ENCODE results near the gene RNLS. TPM values are rescaled to one million over a fixed set of nuclear protein-coding genes. Genes with fewer than 3 reads are reported as not detected.

RNLS gene
- total and polyA plus RNA-seq, 2 of the 8 experiments (the other 6 are each of a cell fraction or from before 2014, with no cell fraction given) = 7.5 to 12.7 TPM

DNA sequence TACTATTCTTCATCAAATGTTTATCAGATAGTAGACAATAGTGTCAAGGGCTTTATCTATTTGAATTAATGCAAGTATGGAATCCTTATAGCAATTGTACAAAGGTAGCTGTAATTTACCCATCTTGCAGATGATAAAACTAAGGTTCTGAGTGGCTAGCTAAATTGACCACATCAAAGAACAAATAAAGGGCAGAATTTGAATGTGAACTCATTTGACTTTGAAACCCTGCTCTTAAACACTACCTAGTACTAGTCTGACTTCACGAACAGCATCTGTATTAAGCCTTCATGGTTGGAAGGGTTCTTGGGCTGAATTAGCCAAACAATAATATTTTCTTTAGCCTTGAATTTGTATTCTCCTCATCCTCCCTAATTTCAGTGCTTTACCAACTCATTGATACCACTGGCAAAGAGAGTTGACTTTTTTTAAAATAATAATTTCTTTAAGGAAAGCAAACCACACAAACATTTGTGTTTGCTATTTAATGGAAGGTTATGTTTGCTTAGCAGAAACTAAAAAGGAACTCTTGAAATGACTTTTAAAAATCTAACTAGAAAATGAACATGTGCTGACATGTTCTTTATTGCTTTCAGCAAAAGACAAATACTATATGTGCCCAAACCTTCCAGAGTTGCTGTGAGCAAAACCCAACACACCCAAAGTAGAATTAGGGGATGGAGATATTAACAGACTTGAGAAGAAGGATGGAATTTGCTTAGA is 322.6 kb downstream of the RNLS start:
- ChIA-PET POLR2A (ENCODE audit: partially characterized antibody) (no interaction called here), CTCF (ENCODE audit: partially characterized antibody) (interaction anchor here (0.6 to 1.1 kb wide), 2 partner anchors 8 to 306 kb away, joined by 3 to 4 read pairs; no protein-coding TSS in a partner anchor)
- no peak overlapping the region for H3K56ac ChIP-seq (replicated peaks; ENCODE audit: insufficient read length, low read depth, low read length)
- no peak overlapping the region for H3K4me2 ChIP-seq (ENCODE audit: insufficient read depth in 1 of 2, low read depth in 2 of 2, low read length in 2 of 2)
- H3K79me2 ChIP-seq (ENCODE audit: control insufficient read depth in 1 of 2, insufficient read depth in 2 of 2, low read length in 2 of 2) = no peaks in the 10 kb centered on the region
- H2AK5ac ChIP-seq (ENCODE audit: low read depth, low read length) = no peak overlapping the region
- H2BK120ac ChIP-seq (replicated peaks; ENCODE audit: low read depth, low read length) = no peak overlapping the region
- WGBS, 2 experiments (ENCODE audit: extremely low coverage in 1 of 2, insufficient coverage in 1 of 2, insufficient read length in 1 of 2, insufficient replicate concordance in 2 of 2, low coverage in 1 of 2, low lambda C conversion rate in 2 of 2, missing lambda C conversion rate in 1 of 2) = 87% methylated on average over 1 of the region's 1 CpG; no CpG with 5 or more reads in 1 of the 2 experiments
- no peaks in the 10 kb centered on the region for H3K79me1 ChIP-seq (ENCODE audit: low read depth, low read length)
- DNase-seq (ENCODE audit: low read depth in 1 of 2, low spot score in 2 of 2) (no peak), FAIRE-seq (no peak)
- no peaks in the 10 kb centered on the region for H3K4me1 ChIP-seq (replicated peaks in 1 of 4; ENCODE audit: control insufficient read depth in 3 of 4, insufficient read depth in 4 of 4, low read length in 3 of 4)
- no peaks in the 10 kb centered on the region for H3K27me3 ChIP-seq (replicated peaks in 1 of 4; ENCODE audit: control insufficient read depth in 3 of 4, extremely low read depth in 1 of 4, insufficient read depth in 3 of 4, low read length in 3 of 4)
- no peak overlapping the region for H3K9ac ChIP-seq (replicated peaks in 1 of 4; ENCODE audit: extremely low read depth in 1 of 4, low read depth in 3 of 4, low read length in 3 of 4)
- no peak overlapping the region for H2BK12ac ChIP-seq (ENCODE audit: low read depth, low read length)
- no peak overlapping the region for H2BK5ac ChIP-seq (ENCODE audit: low read depth, low read length)
- H3K18ac ChIP-seq (ENCODE audit: extremely low read depth, low read length) = no peak overlapping the region
- no peak overlapping the region for H4K5ac ChIP-seq (ENCODE audit: insufficient read length, low read depth, low read length)
- no peak overlapping the region for H4K91ac ChIP-seq (replicated peaks; ENCODE audit: insufficient read length, low read length)
- no peaks in the 10 kb centered on the region for H3K36me3 ChIP-seq (ENCODE audit: control insufficient read depth in 2 of 4, insufficient read depth in 4 of 4, low read length in 3 of 4)
- no peak overlapping the region for H3K4me3 ChIP-seq (ENCODE audit: extremely low read depth in 1 of 4, insufficient read depth in 2 of 4, low read depth in 3 of 4, low read length in 4 of 4)
- no peak overlapping the region for H3K14ac ChIP-seq (ENCODE audit: insufficient read length)
- H3K4ac ChIP-seq (replicated peaks; ENCODE audit: insufficient read length, low read depth, low read length) = no peak overlapping the region
- no peak overlapping the region for H4K8ac ChIP-seq (ENCODE audit: extremely low read depth, insufficient read depth, low read length)
- no peaks in the 10 kb centered on the region for H3K23me2 ChIP-seq (ENCODE audit: low read depth, low read length)
- H4K20me1 ChIP-seq (replicated peaks in 1 of 2; ENCODE audit: control insufficient read depth in 1 of 2, insufficient read depth in 2 of 2, low read length in 2 of 2) = no peaks in the 10 kb centered on the region
- no peak overlapping the region for H3K23ac ChIP-seq (ENCODE audit: insufficient read length)
- no peak overlapping the region for H2BK15ac ChIP-seq (ENCODE audit: low read length)
- no peak overlapping the region for H2BK20ac ChIP-seq (ENCODE audit: low read length)
- H3K9me3 ChIP-seq (ENCODE audit: insufficient read depth in 2 of 2, low read depth in 1 of 2, low read length in 1 of 2) = no peaks in the 10 kb centered on the region
- H2AFZ ChIP-seq (ENCODE audit: low read length) = no peak overlapping the region
- no peak overlapping the region for H3K27ac ChIP-seq (ENCODE audit: low read depth, low read length)
- TF ChIP-seq, protein P1, sequence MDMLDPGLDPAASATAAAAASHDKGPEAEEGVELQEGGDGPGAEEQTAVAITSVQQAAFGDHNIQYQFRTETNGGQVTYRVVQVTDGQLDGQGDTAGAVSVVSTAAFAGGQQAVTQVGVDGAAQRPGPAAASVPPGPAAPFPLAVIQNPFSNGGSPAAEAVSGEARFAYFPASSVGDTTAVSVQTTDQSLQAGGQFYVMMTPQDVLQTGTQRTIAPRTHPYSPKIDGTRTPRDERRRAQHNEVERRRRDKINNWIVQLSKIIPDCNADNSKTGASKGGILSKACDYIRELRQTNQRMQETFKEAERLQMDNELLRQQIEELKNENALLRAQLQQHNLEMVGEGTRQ (IDR thresholded peaks at IDR 0.05; ENCODE audit: low read length) = no peak
- TF ChIP-seq RXRA (IDR thresholded peaks at IDR 0.05; ENCODE audit: insufficient read depth, low read depth, low read length) = no peak
- TF ChIP-seq TEAD4 (IDR thresholded peaks at IDR 0.05; ENCODE audit: low read depth, low read length) = no peak
- TF ChIP-seq BRCA1 (IDR thresholded peaks at IDR 0.05; ENCODE audit: low read depth, low read length) = no peak
- no peak for TF ChIP-seq SP1 (IDR thresholded peaks at IDR 0.05; ENCODE audit: low read depth, low read length)
- TF ChIP-seq CBX5 (IDR thresholded peaks at IDR 0.05; ENCODE audit: low read depth, low read length) = no peak
- TF ChIP-seq NANOG (IDR thresholded peaks at IDR 0.05; ENCODE audit: insufficient read depth, low read depth, low read length, poor library complexity, severe bottlenecking) = no peak
- no peak for TF ChIP-seq BCL11A (IDR thresholded peaks at IDR 0.05; ENCODE audit: low read depth in 2 of 2, low read length in 2 of 2)
- TF ChIP-seq SP2 (IDR thresholded peaks at IDR 0.05; ENCODE audit: low read length) = no peak
- TF ChIP-seq SIN3A (conservative IDR thresholded peaks at IDR 0.05 in 1 of 2, IDR thresholded peaks at IDR 0.05 in 1 of 2; ENCODE audit: low read depth in 1 of 2, low read length in 2 of 2) = no peak
- TF ChIP-seq RAD21 (IDR thresholded peaks at IDR 0.05 in 1 of 2, conservative IDR thresholded peaks at IDR 0.05 in 1 of 2; ENCODE audit: low read depth in 2 of 2, low read length in 2 of 2) = no peak
- no peak for TF ChIP-seq POLR2A (IDR thresholded peaks at IDR 0.05; ENCODE audit: control extremely low read depth in 1 of 2, low read depth in 2 of 2, low read length in 2 of 2)
